ENCODE results near the gene SYNE1. TPM values are rescaled to one million over a fixed set of nuclear protein-coding genes. Genes with fewer than 3 reads are reported as not detected.

SYNE1 gene
- total RNA-seq, 2 experiments from 2014 or later: 17.7 to 24.0 TPM

DNA sequence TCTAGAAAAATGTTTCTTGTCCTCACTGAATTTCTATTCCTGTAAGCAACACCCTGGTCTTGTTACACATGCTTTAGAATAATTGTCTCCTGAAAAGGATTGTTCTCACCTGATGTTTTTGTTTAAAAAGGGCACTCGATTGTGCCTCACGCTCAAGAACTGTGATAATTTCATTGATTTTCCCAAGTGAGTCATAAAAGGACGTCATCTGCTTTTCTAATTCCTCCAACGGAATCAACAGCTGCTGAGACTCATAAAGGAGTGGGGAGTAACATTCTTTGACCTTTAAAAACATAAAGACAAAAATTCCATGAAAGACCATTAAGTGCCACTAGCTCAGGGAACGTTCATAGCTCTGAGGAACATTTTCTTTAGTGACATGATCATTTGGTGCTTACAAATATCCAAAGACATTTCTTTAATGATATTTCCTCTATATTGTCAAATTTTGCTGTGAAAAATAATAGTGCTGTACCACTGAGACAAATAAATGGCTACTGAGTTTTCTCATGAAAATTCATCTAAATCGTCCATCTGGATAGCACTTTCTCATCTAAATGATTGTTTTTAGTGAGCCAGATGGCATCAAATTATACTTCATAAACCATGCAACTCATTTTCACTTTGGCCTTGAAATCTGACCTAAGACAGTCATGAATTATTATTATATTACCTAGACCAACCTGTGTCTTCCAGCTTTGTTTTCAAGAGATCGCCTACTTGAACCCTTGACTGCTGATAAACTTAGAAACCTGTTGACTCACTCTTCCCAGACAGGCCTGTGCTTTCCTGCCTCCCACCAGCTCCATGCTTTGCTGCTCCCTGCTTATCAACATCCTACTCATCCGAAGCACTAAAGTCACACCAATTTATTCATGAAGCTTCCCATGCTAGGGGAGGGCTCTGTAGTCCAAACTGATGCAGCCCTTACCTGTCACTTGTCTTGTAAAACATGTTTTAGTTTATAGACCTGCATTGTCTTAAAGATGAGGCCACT is 178.2 kb downstream of the SYNE1 start:
- no peaks in the 10 kb centered on the region for H3K9me3 Mint-ChIP-seq
- no peak for DNase-seq
- H3K4me1 Mint-ChIP-seq (ENCODE audit: low read depth): peaks cover 10% of the 10 kb centered on the region
- no peak overlapping the region for H3K4me3 Mint-ChIP-seq
- no peaks in the 10 kb centered on the region for H3K36me3 Mint-ChIP-seq (ENCODE audit: low read depth)
- CTCF ChIA-PET: no interaction called here
- H3K27ac Mint-ChIP-seq: no peak overlapping the region
- H3K27me3 Mint-ChIP-seq (ENCODE audit: low read depth): peaks cover 19% of the 10 kb centered on the region
- intact Hi-C loops (cut with micrococcal nuclease): no loop called here

DNA sequence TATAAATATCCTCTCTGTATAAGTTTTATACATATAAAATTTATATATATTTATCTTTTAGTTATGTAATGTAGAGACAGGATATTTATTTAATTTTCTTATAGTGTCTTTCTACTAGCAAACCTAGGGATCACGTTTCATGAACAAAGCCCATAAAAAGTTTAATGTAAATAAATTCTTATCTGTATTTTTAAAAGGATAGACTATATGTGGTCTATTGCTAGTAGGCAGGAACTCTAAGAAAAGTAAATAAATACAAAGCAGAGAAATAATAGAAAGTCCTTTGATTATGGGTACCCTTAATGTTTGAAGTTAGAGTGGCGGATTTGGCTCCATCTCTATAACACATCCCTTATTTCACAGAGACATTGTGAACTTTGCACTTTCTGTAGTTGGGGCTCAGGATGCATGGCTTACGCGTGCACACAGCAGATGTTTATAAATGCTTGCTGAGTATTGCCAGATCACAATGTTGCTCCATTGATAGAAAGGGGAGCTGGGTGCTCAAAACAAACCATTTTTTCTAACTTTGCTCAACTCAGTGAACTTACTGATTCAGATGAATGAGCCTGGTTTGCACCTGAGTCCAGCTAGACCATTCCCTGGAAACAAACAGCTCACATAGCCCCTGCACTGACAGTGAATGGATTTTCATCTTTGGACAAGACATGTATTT is 179.1 kb downstream of the SYNE1 start:
- intact Hi-C loops (cut with micrococcal nuclease): no loop called here
- Mint-ChIP-seq H3K27ac (no peak overlapping the region), H3K9me3 (no peaks in the 10 kb centered on the region), H3K36me3 (ENCODE audit: low read depth) (no peaks in the 10 kb centered on the region), H3K4me1 (ENCODE audit: low read depth) (peaks cover 8% of the 10 kb centered on the region), H3K4me3 (no peak overlapping the region), H3K27me3 (ENCODE audit: low read depth) (peaks cover 17% of the 10 kb centered on the region)
- no peak for DNase-seq
- CTCF ChIA-PET: no interaction called here

DNA sequence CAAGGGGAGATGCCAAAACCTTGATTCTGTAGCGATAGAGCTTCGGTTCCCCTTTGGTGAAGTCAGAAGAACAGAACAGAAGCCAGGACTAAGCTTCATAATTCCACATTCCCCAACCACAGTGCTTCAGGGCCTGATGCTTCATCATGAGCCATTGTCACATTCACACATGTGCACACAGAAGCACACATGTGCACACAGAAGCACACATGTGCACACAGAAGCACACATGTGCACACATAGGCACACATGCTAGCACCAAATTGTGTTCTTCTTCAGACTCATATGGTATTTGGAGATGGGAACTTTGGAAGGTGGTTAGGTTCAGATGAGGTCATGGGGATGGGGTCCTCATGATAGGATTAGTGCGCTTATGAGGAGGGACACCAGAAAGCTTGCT is 183.2 kb downstream of the SYNE1 start:
- H3K27ac Mint-ChIP-seq: no peak overlapping the region
- CTCF ChIA-PET: no interaction called here
- no peaks in the 10 kb centered on the region for H3K4me1 Mint-ChIP-seq (ENCODE audit: low read depth)
- intact Hi-C loops (cut with micrococcal nuclease): no loop called here
- no peak for DNase-seq
- H3K9me3 Mint-ChIP-seq: peaks cover 4% of the 10 kb centered on the region
- H3K4me3 Mint-ChIP-seq: no peak overlapping the region
- no peaks in the 10 kb centered on the region for H3K36me3 Mint-ChIP-seq (ENCODE audit: low read depth)
- peaks cover 18% of the 10 kb centered on the region for H3K27me3 Mint-ChIP-seq (ENCODE audit: low read depth)

DNA sequence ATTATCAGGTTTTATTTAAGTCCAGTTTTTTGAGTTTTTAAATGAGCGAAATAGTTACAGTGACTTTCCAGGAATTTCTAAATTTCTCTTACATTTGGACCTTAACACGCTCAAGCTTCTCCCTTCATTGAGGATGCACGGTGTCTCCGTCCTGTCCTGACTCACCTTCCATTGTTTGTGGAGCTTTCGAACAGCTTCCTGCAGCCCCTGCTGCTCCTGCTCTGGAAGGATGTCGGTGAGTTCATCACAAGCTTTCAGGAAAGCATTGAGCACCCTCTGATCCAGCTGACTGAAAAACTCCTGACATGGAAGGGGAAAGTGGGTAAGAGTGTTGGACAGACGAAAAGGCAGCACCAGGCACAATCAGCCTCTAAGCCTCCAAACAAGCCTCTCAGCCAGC is 183.7 kb downstream of the SYNE1 start:
- intact Hi-C loops (cut with micrococcal nuclease): no loop called here
- no peak overlapping the region for H3K27ac Mint-ChIP-seq
- no peak for DNase-seq
- peaks cover 4% of the 10 kb centered on the region for H3K9me3 Mint-ChIP-seq
- CTCF ChIA-PET: no interaction called here
- H3K4me1 Mint-ChIP-seq (ENCODE audit: low read depth): no peaks in the 10 kb centered on the region
- H3K27me3 Mint-ChIP-seq (ENCODE audit: low read depth): peaks cover 18% of the 10 kb centered on the region
- no peaks in the 10 kb centered on the region for H3K36me3 Mint-ChIP-seq (ENCODE audit: low read depth)
- H3K4me3 Mint-ChIP-seq: no peak overlapping the region

DNA sequence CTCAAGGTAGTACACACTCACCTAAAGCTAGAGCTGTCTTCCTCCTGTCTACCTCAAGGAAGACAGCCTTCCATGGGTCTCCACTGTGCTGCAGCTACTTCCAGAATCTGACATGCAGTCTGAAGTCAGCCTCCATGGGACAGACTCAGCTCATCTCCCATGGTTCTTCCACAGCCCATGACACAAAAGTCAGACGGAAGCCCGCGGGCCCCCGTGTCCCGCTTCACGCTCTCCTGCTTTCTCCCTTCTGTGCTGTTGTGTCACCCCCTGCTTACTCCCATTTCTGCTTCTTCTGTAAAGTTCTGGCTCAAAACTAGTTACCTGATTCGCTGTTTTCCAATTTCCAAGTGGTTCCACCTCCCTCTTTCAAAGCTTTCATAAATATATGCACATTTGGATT is 184.5 kb downstream of the SYNE1 start:
- no peaks in the 10 kb centered on the region for H3K36me3 Mint-ChIP-seq (ENCODE audit: low read depth)
- peaks cover 4% of the 10 kb centered on the region for H3K9me3 Mint-ChIP-seq
- CTCF ChIA-PET: no interaction called here
- no peak for DNase-seq
- peaks cover 18% of the 10 kb centered on the region for H3K27me3 Mint-ChIP-seq (ENCODE audit: low read depth)
- H3K27ac Mint-ChIP-seq: no peak overlapping the region
- intact Hi-C loops (cut with micrococcal nuclease): no loop called here
- H3K4me3 Mint-ChIP-seq: no peak overlapping the region
- H3K4me1 Mint-ChIP-seq (ENCODE audit: low read depth): no peaks in the 10 kb centered on the region

DNA sequence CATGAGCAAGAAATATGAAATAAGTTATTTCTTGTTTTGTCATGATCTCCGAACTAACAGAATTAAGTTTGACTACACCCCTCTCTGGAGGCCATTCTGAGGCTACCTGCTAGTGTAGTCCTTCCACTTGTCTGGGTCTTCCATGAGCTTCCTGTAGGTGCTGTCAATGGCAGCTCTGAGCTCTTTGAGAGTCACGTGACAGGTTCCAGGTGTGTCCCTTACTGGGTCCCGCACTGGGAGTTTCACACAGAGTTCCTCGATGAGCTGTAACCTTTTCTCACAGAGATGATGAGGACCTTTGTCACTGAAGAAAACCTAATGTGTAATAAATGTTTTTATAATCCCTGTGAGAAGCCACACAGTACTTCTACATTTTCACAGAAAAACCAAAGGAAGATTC is 186.6 kb downstream of the SYNE1 start:
- H3K4me3 Mint-ChIP-seq: no peak overlapping the region
- peaks cover 14% of the 10 kb centered on the region for H3K27me3 Mint-ChIP-seq (ENCODE audit: low read depth)
- CTCF ChIA-PET: interaction anchor here (0.5 kb wide), 1 partner anchor 903 kb away, joined by 3 read pairs; no protein-coding TSS in a partner anchor
- no peaks in the 10 kb centered on the region for H3K36me3 Mint-ChIP-seq (ENCODE audit: low read depth)
- intact Hi-C loops (cut with micrococcal nuclease): no loop called here
- no peak overlapping the region for H3K27ac Mint-ChIP-seq
- H3K4me1 Mint-ChIP-seq (ENCODE audit: low read depth): no peaks in the 10 kb centered on the region
- H3K9me3 Mint-ChIP-seq: peaks cover 4% of the 10 kb centered on the region
- no peak for DNase-seq

DNA sequence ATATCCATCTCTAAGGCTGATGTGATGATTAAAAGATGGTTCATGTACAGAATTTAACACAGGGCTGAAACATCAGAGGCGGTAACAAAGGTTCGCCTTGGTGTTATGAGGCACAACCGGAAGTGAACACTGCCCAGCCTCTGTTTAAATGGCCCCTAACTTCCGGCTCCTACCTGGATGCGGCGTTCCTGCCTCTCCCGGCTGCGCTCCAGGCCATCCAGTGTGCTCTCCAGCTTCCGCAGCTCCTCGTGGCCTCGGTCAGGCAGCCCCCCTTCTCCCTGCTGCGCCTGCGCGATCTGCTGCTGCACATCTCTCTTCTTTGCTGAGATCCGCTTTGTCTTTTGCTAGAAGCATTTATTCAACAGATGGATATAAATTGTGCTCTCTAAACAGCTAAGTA is 195.3 kb downstream of the SYNE1 start:
- Mint-ChIP-seq H3K9me3 (no peaks in the 10 kb centered on the region), H3K36me3 (ENCODE audit: low read depth) (no peaks in the 10 kb centered on the region), H3K27ac (no peak overlapping the region), H3K27me3 (ENCODE audit: low read depth) (peaks cover 5% of the 10 kb centered on the region), H3K4me1 (ENCODE audit: low read depth) (no peaks in the 10 kb centered on the region), H3K4me3 (no peak overlapping the region)
- intact Hi-C loops (cut with micrococcal nuclease): no loop called here
- no peak for DNase-seq
- CTCF ChIA-PET: no interaction called here

DNA sequence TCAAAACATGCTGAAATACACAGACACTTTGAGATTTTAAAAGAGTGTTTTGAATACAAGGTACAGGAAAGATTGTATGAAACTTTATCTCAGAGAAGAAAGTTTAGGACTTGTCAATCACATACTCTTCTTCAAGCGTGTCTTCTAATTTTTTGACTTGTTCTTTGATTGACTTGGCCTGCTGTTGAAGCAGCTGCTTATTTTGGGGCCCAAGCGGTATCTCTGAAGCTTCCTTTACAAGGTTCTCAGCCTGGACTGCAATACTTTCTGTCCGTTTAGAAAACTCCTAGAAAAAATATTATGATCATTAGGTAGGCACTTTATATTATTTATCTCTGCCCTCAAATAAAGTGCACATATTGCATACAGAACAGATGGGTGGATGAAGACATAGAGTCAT is 201.3 kb downstream of the SYNE1 start:
- no peaks in the 10 kb centered on the region for H3K9me3 Mint-ChIP-seq
- CTCF ChIA-PET: no interaction called here
- no peak overlapping the region for H3K27ac Mint-ChIP-seq
- no peak for DNase-seq
- no peaks in the 10 kb centered on the region for H3K4me1 Mint-ChIP-seq (ENCODE audit: low read depth)
- intact Hi-C loops (cut with micrococcal nuclease): no loop called here
- H3K4me3 Mint-ChIP-seq: no peak overlapping the region
- H3K36me3 Mint-ChIP-seq (ENCODE audit: low read depth): no peaks in the 10 kb centered on the region
- H3K27me3 Mint-ChIP-seq (ENCODE audit: low read depth): peaks cover 3% of the 10 kb centered on the region

DNA sequence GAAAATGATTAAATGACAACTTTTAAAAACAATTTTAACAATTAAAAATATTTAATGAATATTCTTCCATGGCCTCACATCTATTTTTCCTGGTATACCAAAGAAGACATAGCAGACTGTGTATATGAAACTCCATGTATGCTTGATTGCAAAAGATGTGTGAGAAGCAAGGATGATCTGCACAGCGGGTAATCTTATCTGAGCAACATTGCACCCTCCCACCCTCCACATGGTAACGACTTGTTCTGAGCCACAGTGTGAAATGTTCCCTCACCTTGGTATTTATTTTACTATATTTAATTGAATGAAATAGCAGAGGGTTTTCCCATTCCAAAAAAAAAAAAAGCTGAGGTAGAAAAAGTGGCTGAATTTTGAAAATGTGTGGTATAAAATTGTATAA is 204.4 kb downstream of the SYNE1 start:
- intact Hi-C loops (cut with micrococcal nuclease): no loop called here
- Mint-ChIP-seq H3K9me3 (no peaks in the 10 kb centered on the region), H3K36me3 (ENCODE audit: low read depth) (no peaks in the 10 kb centered on the region), H3K27me3 (ENCODE audit: low read depth) (peaks cover 3% of the 10 kb centered on the region), H3K27ac (no peak overlapping the region), H3K4me3 (no peak overlapping the region), H3K4me1 (ENCODE audit: low read depth) (no peaks in the 10 kb centered on the region)
- CTCF ChIA-PET: interaction anchor here (0.6 kb wide), 1 partner anchor 137 kb away, joined by 3 read pairs; no protein-coding TSS in a partner anchor
- DNase-seq: no peak

DNA sequence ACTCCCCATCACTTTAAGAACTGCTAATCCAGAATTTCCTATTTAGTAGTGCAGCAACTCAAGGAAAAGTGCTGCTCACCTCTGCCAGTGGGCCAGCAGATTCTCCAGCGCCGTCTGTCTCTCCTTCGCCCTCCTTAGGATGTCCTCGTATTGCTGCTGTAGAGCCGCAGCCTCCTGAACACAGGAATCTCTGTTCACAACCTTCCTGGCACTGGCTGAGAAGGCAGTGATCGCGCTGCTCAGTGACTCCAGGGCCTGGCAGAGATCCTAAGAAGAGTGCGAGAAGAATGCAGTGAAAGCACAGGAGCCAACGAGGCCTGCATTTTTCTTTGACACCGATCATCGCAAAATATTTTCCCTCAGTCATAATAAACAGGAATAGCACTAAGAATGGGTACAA is 209.0 kb downstream of the SYNE1 start:
- Mint-ChIP-seq H3K4me3 (no peak overlapping the region), H3K4me1 (ENCODE audit: low read depth) (no peaks in the 10 kb centered on the region), H3K27me3 (ENCODE audit: low read depth) (peaks cover 7% of the 10 kb centered on the region), H3K36me3 (ENCODE audit: low read depth) (no peaks in the 10 kb centered on the region), H3K27ac (no peak overlapping the region), H3K9me3 (no peaks in the 10 kb centered on the region)
- DNase-seq: no peak
- intact Hi-C loops (cut with micrococcal nuclease): no loop called here
- CTCF ChIA-PET: no interaction called here

DNA sequence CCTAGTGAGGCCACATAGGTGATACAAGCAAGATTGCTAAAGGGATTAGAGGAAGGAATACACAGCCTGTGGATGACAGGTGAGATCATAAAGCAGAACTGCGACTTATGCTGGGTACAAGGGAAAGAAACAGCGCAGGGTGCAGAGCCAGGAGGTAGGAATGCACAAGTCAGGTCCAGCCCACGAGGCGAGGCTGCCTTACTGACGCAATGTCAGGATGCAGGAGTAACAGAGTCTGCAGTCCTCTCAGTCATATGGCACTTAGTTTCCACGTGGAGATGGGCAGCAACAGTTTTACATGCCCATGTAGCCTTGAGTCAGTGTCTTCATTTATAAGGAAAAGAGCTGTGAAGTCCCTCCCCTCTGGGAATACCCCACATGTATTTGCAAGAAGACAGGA is 210.9 kb downstream of the SYNE1 start:
- Mint-ChIP-seq H3K27ac (no peak overlapping the region), H3K36me3 (ENCODE audit: low read depth) (peaks cover under 1% of the 10 kb centered on the region), H3K4me3 (no peak overlapping the region), H3K9me3 (peaks cover 2% of the 10 kb centered on the region), H3K4me1 (ENCODE audit: low read depth) (no peaks in the 10 kb centered on the region), H3K27me3 (ENCODE audit: low read depth) (peaks cover 9% of the 10 kb centered on the region)
- DNase-seq: no peak
- CTCF ChIA-PET: no interaction called here
- intact Hi-C loops (cut with micrococcal nuclease): no loop called here

DNA sequence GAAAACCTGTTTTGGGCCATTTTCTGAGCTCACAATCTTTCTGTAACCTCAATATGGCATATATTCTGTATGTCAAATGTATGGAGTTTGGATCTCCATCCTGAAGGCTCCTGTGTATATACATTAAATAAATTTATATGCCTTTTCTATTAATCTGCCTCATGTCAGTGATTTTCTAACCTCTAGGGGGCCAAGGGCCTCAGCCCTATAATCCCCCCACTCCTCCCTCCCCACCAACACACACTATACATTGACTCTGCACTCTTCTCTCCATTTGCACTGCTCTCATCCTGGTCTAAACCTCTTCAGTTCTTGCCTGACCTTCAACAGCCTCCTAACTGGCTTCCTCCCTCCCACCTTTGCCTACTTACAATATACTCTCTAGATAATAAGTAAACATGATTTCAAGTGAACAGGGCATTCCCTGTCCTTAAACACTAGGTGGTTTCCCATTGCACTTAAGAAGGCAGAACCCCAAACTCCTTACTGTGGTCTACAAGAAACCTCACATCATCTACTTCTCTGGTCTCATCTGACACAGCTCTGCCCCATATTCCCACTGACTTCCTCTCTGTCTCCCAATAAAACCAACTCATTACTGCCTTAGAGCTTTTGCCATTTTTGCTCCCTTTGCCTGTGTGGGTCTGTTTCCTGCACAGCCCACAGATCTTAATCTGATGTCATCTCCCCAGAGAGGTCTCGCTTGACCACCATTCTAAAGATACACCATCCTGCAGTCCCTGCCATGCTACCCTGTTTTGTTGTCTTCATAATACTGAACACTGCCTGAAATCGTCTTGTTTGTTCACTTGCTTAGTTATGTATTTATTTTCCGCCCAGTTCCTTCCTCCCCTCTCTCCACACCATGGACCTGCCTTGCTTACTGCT is 213.7 kb downstream of the SYNE1 start:
- CTCF ChIA-PET: no interaction called here
- peaks cover 2% of the 10 kb centered on the region for H3K36me3 Mint-ChIP-seq (ENCODE audit: low read depth)
- H3K9me3 Mint-ChIP-seq: peaks cover 6% of the 10 kb centered on the region
- no peak for DNase-seq
- peaks cover 9% of the 10 kb centered on the region for H3K27me3 Mint-ChIP-seq (ENCODE audit: low read depth)
- no peak overlapping the region for H3K4me3 Mint-ChIP-seq
- H3K4me1 Mint-ChIP-seq (ENCODE audit: low read depth): no peaks in the 10 kb centered on the region
- intact Hi-C loops (cut with micrococcal nuclease): no loop called here
- H3K27ac Mint-ChIP-seq: no peak overlapping the region
